Activated T-helper 1 cell treated with anti-CD3 and anti-CD28 coated beads, Interleukin-2, amount 50 U/mL, for 16 hours (primary cell): ENCODE data around the gene TMPRSS6.
A peak's percentile ranks its signal among the peaks of the same experiment; 100 is the strongest.

Experiments used
- DNase-seq, 2 donors: peaks; one replicate each; pipeline ENCODE4 v3.0.0-alpha.2; 2020; ENCODE audit warnings: low read depth in 1 of 2, low spot score in 1 of 2

The TMPRSS6 gene

DNA sequence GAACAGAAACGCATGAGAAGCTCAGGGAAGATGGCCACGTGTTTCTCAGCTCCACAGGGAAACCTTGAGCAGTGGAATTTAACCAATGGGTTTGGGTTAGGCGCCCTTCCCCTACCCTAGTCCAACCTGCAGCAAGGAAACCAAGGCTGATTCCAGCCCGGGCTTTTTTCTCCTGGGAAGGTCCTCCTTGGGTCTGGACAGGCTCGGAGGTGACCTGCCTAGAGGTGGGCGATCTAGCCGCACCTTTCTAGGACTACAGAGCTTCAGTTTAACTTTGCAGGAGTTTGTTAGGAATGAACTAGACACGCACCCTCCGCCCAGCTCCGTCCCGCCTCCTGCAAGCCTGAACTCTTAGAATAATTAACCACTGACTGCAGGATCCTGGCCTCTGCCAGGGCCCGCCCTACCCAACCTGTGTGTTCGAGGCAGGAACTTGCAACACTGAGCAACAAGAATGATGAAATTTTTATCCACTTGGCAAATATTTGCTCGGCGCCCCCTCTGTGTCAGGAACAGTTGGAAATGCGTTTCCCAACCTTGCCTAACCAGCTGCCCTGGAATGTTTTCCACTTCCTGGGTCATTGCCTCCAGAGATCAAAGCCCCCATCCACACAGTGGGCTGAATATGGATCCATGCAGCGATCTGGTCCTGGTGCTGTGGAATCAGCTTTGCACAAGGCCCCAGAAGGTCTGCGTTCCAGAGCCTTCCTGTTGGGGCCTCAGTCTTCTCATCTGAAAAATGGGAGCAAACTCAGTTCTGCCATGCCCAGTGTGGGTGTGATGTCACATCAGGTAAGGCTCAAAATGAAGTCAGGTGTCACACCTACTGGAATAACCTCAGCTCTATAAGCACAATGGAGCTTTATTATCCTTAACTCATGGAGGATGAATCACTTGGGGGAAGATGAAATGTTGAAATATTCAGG, 76.7 kb downstream of the TMPRSS6 start:
- DNase-seq = no peak

DNA sequence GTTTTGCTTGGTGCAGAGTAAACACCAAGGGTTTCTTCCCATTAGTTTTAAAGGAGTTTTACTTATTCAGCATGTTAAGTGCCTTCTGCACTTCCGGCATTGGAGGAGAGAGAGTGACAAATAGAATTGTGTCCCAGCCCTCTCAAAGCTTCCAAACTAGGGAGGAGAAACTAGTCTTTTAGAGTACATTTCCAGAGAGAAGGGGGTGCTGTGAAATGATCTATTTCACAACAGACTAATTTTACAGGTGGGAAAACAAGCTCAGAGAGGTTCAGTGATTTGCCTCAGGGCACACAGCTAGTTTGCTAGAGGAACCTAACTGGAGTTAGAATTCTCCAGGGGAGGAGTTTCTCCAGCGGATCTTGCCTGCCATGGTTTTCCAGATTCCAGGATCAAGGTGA, 77.4 kb downstream of the TMPRSS6 start:
- DNase-seq = no peak

DNA sequence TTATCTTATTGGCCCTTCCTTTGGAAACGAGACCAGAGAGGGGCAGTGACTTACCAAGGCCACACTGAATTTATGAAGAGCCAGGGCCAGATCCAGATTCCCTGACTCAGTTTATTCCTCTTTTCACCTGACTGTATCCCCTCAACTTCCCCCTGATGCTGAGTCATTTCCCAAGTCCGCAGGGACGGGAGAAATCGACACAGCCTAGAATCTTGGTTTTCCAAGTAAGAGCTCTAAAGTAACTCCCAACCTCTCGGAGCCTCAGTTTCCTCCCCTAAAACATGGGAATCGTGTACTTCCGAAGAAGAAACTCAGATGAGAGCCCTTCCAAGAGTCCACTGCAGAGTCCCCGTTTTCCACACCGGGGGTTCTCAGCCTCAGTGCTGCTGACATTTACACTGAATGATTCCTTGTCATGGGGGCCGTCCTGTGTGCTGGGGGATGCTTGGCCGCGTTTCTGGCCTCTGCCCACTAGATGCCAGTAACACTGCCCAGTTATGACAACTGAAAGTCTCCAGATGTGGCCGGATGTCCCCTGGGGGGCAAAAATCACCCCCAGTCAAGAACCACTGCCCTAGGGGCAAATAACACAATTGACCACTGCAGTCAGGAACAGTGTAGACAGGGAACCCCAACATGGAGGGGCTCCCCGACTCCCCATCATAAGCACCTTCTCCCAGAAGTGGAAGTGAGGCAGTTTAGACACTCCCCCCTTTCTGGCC, 78.8 kb downstream of the TMPRSS6 start:
- DNase-seq = no peak

DNA sequence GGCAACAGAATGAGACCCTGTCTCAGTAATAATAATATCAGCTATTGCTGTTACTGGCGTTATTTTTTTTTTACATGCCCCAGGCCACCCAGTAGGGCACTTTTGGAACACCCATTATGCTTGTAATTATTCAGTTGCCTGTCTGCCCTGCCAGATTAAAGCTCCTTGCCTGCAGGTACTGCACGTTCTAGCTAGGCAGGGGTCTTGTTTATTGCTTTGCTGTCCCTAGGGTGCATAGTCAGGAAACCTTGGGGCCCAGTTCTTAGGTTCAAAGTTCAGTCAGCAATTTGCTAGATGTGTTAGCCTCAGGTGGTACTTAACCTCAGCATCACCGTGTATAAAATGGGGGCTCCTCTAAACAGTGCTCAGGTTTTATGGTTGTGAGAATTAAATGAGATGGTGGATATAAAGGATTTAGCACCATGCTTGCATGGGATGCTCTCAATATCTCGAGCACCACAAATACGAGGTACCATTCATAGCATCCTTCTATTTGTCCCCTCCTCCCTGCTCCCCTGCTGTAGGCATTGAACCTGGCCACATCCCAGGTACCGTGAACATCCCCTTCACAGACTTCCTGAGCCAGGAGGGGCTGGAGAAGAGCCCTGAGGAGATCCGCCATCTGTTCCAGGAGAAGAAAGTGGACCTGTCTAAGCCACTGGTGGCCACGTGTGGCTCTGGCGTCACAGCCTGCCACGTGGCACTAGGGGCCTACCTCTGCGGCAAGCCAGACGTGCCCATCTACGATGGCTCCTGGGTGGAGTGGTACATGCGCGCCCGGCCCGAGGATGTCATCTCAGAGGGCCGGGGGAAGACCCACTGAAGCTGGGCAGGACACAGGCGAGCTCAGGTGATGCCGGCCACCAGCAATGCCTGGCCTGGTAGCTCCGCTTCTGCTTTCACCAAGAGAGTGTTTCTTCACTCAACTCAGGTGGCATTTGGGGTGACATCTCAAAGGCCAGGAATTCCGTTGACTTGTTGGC, 80.5 kb downstream of the TMPRSS6 start:
- DNase-seq = no peak

DNA sequence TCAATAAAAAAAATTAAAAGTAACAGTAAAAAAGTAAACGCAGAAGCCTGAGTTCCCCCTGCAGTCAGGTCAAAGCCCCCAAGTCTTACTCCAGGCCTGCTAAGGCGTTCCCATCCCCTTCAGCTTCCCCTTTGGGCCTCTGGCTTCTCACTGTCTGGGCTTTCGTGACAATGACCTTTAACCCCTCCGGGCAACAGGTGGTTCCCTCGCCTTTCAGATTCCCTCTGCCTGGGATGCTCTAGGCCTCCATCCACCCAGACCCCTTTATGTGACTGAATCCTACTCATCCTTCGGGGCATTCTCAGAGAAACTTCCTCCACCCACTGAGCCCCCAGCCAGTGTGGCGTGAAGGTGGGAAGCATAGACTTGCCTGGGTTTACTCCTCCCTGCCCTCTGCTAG, 82.0 kb downstream of the TMPRSS6 start:
- no peak for DNase-seq

DNA sequence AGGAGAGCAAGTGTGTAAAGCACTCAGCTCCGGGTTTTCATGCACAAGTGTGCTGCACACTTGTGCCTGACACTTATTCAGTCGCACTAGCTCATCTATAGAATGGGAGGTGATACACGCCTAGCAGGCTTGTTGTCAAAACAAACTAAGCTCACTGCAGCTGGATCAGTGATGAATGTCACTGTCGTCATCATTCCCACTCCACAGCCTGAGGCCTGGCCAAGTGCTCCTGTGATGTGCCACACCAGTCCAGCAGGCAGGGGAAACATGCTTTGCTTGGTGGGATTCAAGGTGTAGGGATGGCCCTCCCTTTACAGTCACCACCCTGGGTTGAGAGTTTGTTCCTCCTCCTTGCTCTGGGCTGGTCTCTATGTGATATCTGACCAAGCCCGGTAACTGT, 83.2 kb downstream of the TMPRSS6 start:
- DNase-seq = no peak

DNA sequence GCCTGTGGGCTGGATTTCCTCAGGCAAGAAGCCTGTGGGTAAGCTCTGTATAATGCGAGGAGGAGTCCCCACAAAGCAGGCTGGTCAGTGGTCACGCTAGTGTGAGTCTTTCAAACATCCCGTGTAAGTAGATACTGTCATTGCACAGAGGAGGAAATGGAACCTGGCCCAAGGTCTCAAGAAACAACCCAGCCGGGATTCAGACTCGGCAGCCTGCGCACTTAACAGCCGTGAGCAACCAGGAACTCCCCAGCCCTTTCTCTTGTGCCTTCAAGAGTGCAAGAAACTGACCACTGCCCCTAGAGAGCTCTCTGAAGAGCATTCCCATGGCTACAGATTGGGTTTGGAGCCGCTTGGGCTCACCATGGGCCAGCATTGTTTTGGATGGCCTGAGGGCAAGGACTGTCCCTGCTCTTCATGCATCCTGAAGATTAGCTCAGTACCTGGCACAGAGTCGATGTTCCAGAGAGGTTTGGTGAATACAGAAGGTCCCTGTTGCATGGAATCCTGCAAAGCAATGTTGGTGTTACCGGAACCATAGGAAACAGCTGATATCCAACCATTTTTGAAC, 83.9 kb downstream of the TMPRSS6 start:
- no peak for DNase-seq

DNA sequence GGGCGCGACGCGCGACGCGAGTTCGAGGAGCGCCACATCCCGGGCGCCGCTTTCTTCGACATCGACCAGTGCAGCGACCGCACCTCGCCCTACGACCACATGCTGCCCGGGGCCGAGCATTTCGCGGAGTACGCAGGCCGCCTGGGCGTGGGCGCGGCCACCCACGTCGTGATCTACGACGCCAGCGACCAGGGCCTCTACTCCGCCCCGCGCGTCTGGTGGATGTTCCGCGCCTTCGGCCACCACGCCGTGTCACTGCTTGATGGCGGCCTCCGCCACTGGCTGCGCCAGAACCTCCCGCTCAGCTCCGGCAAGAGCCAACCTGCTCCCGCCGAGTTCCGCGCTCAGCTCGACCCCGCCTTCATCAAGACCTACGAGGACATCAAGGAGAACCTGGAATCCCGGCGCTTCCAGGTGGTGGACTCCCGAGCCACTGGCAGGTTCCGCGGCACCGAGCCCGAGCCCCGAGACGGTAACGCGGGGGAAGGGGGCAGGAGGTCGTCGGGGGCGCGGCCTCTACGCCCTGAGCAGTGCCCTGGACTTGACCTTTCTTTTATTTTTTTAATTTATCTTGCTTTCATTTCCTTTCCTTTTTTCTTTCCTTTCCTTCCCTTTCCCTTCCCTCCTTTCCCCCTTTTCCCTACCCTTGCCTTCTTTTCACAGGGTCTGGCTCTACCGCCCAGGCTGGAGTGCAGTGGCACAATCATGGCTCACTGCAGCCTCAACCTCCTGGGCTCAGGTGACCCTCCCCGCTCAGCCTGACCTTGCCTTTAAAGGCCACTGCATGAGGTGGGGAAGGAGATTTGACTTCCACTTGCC, 85.0 kb downstream of the TMPRSS6 start:
- no peak for DNase-seq

DNA sequence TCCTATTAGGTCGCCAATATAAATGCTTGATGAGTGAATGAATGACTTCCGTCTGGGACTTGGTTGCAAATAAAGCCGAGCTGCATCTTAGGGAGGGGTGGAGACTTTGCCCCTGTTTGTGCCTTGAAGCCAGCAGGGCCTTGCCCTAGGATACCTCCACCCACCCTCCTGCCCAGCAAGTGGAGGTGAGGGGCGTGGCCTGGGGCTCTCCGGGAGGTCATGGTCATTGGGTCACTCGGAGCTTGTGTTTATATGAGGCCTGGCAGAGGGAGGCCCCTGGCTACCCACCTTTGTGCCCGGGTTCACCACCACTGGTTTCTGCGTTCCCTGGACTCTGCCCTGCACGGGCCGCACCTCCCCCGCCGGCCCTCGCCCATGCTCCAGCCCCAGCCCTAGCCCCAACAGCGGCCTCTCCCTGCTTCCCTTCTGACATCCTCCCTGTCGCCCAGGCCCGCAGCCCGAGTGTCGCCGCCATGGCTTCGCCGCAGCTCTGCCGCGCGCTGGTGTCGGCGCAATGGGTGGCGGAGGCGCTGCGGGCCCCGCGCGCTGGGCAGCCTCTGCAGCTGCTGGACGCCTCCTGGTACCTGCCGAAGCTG, 85.7 kb downstream of the TMPRSS6 start:
- no peak for DNase-seq

DNA sequence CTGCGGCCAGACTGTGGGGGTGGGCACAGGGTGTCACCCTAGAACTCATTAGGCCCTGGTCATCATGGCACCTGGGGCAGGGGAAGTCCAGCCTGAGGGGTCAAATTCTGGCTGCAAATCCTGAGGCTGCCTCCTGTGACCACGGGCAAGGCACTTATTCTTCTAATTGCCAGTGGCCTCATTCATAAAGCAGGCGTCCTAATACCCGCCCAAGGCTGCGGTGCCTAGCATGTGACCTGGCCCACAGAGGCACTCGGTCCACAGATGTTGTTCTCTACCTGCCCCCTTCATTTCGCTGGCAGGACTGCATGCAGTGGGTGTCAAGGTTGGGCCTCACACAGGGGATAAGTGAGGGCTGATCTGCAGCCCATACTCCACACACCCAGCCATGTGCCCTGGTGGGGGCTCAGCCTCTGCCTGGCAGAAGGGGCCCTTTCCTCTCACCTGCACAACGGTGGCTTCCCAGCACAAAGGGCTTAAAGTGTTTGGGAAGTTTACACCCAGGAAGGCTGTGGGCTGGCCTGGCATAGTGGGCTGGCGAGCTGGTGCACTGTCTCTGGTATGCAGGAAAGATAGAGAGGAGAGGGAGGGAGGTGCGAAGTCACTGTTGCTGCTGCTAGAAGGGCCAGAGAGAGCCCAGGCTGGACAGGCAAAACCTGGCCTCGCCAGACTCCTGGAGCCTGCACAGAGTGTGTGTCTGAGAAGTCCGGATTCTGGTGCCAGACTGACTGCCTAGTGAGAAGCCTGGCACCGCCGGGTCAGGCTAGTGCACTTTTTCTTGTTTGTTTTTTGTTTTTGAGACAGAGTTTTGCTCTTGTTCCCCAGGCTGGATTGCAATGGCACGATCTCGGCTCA, 86.8 kb downstream of the TMPRSS6 start:
- DNase-seq = no peak

DNA sequence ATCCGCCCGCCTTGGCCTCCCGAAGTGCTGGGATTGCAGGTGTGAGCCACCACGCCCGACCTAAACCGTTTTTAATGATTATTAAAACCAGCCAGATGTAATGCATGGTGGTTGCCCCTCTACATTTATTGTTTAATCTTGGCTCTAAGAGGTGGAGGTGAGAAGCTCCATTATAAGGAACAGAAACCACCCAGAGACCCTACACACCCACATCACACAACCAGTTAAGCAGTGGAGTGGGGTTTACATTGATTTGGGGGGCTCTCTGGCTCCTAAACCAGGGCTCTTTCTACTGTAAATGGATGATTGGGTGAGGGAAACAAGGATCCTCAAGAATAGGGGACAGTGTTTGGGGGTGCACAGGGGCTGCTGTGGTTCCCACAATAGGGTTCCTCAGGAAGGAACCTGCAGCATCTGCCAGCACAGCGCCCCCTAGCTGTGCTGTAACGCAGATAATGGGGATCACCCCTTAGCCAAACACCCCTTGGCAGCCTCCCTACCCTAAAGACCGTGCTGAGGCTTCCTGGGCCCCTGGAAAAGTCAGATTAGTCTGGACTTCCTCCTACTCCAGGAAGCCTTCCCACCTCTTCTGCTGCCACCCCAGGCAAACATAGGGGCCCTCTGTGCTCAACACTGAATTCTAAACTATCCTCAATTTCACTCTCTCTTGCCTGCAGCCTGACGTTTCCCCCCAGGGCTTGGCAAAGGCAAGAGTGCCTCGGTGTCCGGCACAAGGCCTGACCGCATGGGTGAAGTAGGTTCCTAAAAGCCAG, 87.6 kb downstream of the TMPRSS6 start:
- peak; percentile 22 to 24 for DNase-seq

DNA sequence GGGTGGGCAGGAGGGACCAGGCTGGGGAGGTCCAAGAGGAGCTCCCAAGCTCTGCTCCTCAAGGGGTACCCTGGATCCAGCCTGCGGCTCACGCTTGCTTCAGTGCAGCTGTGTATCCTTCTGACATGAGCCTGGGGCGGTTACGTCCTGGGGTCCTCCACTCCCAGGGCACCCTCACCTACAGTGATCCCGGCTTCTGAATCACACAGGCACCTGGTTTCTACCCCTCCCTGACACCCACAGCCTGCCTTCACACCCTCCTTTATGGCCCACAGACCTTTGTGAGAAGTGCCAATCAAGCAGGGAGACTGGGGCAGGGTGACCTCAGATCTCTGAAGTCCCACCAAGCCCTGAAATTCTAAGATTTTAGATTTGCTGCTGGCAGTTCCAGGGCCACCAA, 88.5 kb downstream of the TMPRSS6 start:
- DNase-seq = no peak

DNA sequence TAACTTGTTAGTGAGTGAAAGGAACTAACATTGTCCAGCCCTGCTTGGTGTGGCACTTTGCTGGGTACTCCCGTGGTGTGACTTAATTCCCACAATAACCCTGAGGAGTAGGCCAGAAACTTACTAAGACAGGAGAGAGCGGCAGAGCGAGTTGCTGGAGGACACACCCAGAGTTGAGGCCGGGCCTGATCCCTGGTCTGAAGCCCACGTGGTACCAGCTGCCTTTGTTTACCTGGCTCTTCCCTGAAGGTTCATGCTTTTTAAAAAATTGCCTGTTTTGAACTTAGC, 89.4 kb downstream of the TMPRSS6 start:
- DNase-seq = no peak

DNA sequence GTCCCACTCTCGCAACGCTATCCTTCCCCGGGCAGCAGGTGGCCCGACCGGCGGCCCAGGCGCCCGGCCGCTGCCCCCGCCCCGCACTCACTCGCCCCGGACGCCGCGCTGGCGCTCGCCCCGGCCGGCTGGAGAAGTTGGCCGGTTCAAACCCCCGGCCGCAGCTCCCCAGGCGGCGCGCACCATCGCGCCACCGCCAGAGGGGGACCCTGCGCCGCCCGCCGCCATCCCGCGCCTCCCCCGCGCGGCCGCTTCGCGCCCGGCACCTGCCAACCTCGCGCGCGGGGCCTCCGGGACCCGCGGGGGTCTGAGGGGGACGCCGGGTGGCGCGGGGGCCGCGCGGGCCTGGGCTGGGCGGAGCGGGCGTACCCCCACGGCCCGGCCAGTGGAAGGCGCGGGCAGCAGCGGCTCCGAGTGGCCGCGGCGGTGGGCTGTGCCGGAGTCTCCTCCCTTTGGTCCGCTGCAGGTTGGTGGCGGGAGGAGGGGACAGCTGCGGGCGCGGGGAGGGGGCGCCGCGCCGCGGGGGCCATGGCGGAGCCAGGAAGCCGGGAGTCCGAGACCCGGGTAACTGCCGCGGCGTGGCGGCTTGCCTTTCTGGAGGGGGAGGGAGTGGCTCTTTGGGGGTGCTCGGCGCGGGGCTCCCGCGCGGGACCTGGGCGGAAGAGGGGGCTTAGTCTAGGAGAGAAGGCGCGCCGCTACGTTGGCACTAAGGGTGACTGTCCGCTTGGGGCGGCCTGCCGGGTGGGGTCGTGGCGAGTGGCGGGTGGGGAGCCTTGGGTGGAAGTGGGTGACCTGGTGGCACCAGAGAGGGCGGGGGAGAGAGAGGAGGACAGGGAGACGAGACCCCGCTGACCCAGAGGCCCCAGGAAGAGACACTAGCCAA, 90.0 kb downstream of the TMPRSS6 start, which contains the start of the genes MPST and TST:
Gene MPST, plus strand, starts transcription at position 434 of the 883 bp plus-strand sequence. Its CDS starts 95 bp downstream, at position 529.
Gene TST, minus strand, starts transcription at position 139 of the 883 bp plus-strand sequence. CDS start 715 bp downstream, outside the sequence.
- DNase-seq = peak in 1 of 2 donors; percentile 12

DNA sequence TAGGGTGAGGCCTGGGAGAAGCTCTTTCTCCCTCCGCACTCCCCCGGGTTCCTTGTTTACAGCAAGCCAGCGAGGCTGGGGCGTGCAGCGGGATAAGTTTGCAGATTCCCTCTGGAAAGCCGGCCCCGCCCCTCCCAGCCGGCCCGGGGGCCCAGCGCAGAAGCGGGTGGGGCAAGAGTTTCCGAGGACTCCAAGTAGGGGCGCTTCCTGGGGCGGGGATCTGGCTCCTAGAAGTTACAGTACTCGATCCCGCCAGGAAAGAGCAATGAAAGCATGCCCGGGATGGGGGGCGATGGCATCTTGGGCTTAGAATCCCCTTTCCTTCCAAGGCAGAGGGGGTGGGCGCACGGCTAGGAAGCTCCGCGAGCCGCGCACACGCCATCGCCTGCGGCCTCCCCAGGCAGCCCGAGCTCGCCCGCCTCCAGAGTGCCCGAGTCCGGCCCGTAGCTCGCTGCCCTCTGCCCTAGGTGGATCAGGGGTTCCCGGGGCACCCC, 90.7 kb downstream of the TMPRSS6 start:
- no peak for DNase-seq

DNA sequence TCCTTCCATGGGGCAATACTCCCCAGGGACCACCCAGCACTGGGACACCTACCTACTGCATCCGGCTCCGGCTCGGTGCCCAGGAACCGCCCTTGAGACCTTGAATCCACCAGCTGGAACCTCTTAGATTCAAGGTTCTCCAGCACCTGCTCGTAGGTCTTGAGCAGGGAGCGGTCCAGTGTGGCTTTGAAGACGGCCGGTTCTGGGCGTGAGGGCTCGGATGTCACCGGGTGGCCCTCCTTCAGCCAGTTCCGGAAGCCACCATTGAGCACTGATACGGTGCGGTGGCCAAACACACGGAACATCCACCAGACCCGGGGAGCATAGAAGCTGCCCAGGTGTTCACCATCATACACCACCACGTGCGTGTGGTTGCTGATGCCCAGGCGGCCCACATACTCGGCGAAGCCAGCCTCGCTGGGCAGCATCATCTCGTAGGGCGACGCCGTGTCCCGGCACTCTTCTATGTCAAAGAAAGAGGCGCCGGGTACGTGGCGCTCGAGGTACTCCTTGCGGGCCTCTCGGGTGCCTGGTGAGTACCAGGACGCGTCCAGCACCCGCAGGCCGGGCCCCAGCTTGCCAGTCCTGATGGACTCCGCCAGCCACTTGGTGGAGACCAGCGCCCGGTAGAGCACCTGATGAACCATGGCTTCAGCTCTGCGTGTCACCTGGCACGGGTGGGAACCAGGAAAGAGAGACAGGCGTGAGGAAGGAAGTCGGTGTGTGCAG, 91.3 kb downstream of the TMPRSS6 start:
- no peak for DNase-seq
